BJ (cell line): ENCODE results near the gene TTC21A. TPM values are rescaled to one million over a fixed set of nuclear protein-coding genes. Genes with fewer than 3 reads are reported as not detected.

Experiments used
- CTCF ChIA-PET: fragments of 350-600 bp; formaldehyde crosslinking; extraction: SDS; loops from one replicate; lab custom pipeline; 2021; ENCODE audit warnings: antibody characterized with exemption, inconsistent platforms; lab: Yijun Ruan, JAX
- POLR2A ChIA-PET: fragments of 300-600 bp; sonication (Branson Sonifier 250); formaldehyde crosslinking; extraction: SDS; loops from one replicate; lab custom pipeline; 2021; ENCODE audit warnings: antibody characterized with exemption; lab: Charles Lee
- DNase-seq: peaks from one replicate; pipeline ENCODE4 v3.0.0-alpha.2; 2011; ENCODE audit warnings: low read depth
- H3K27me3 ChIP-seq: 2 replicates; pipeline ENCODE4 v1.6.0; 2011; ENCODE audit warnings: low read length; ENCODE audit not compliant: control insufficient read depth, insufficient read depth
- H3K36me3 ChIP-seq: 2 replicates; pipeline ENCODE4 v1.5.1; 2011; ENCODE audit warnings: low read length; ENCODE audit not compliant: control insufficient read depth, insufficient read depth
- H3K4me3 ChIP-seq: 2 replicates; pipeline ENCODE4 v1.5.1; 2011; ENCODE audit warnings: low read depth, mild to moderate bottlenecking, control low read depth, low read length
- CTCF ChIP-seq: IDR thresholded peaks from 2 replicates; pipeline ENCODE4 v1.5.1; 2011; ENCODE audit warnings: low read depth, mild to moderate bottlenecking, control low read depth, inconsistent platforms, low read length, moderate library complexity; ENCODE audit not compliant: insufficient read depth
- polyA plus RNA-seq: library from polyadenylated mRNA; depleted of rRNA; stranded (reverse); fragments of >200 nt; gene quantifications from 2 replicates; pipeline ENCODE4 v1.2.3, GENCODE V29; 2011

Gene TTC21A
- polyA plus RNA-seq, 1 experiment, result 2.3 TPM

- ChIA-PET POLR2A (no interaction called here), CTCF (interaction anchor here (0.6 to 1.5 kb wide), 2 partner anchors 34 kb away, joined by 3 read pairs; no protein-coding TSS in a partner anchor)
- no peaks in the 10 kb centered on the region for H3K27me3 ChIP-seq
- TF ChIP-seq CTCF, result no peak
- no peak overlapping the region for H3K4me3 ChIP-seq
- H3K36me3 ChIP-seq, result no peaks in the 10 kb centered on the region
- no peak for DNase-seq
These were observed 50.8 kb downstream of the TTC21A start for GRCh38 chr3:39158148-39158715.

- no peak for DNase-seq
- CTCF ChIA-PET, result interaction anchor here (1.4 kb wide), 1 partner anchor 38 kb away, joined by 3 read pairs; no protein-coding TSS in a partner anchor
- POLR2A ChIA-PET, result no interaction called here
- no peak for TF ChIP-seq CTCF
- H3K36me3 ChIP-seq, result no peaks in the 10 kb centered on the region
- H3K4me3 ChIP-seq, result no peak overlapping the region
- H3K27me3 ChIP-seq, result no peaks in the 10 kb centered on the region
These were observed 56.9 kb downstream of the TTC21A start for GRCh38 chr3:39164414-39164813.

- no peaks in the 10 kb centered on the region for H3K36me3 ChIP-seq
- CTCF ChIA-PET, result interaction anchor here (0.7 to 3.5 kb wide), 3 partner anchors 39 to 123 kb away, joined by 3 to 19 read pairs (median 3); no protein-coding TSS in a partner anchor
- POLR2A ChIA-PET, result interaction anchor here (0.6 kb wide), 1 partner anchor 10 kb away, joined by 13 read pairs; no protein-coding TSS in a partner anchor
- no peak overlapping the region for H3K4me3 ChIP-seq
- DNase-seq, result no peak
- H3K27me3 ChIP-seq, result no peaks in the 10 kb centered on the region
- TF ChIP-seq CTCF, result no peak
These were observed 58.0 kb downstream of the TTC21A start for GRCh38 chr3:39165518-39165917.

GRCh38 chr3:39166134-39166710, 58.7 kb downstream of the TTC21A start:
- H3K4me3 ChIP-seq, result no peak overlapping the region
- H3K36me3 ChIP-seq, result no peaks in the 10 kb centered on the region
- ChIA-PET CTCF (interaction anchor here (0.7 to 3.5 kb wide), 3 partner anchors 40 to 73 kb away, joined by 3 to 19 read pairs (median 3); no protein-coding TSS in a partner anchor), POLR2A (interaction anchor here (0.6 kb wide), 2 partner anchors 10 to 218 kb away, joined by 3 to 13 read pairs; no protein-coding TSS in a partner anchor)
- TF ChIP-seq CTCF, result no peak
- H3K27me3 ChIP-seq, result no peaks in the 10 kb centered on the region
- DNase-seq, result peak; percentile 87

DNA sequence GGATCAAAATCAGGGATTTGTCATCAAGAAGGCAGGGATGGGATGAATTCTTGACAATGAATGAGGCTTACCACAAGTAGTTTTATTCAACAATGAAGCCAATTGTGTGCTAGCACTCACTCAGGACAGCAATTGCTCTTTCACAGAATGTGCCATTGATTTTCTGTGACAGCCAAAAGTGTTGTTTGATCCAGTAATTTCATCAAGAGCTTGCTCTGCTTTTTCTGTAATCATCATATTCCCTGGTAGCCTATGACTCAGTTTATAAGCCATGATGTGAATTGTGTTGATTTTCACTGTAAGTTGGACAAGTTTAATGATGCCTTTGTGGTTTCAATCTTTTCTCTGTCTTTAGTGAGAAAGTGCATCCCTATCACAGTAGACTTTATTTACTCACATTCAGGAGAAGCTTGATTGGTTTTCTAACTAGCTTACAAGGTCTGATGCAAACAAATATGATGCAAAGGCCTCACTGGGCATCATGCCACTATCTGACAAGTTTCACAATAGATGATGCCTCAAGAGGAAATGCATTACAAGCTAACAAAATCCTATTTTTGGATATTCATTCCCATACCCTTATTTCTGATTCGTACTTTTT, 59.6 kb downstream of the TTC21A start:
- no peak for TF ChIP-seq CTCF
- CTCF ChIA-PET, result interaction anchor here (1.6 to 3.9 kb wide), 3 partner anchors 10 to 41 kb away, joined by 5 to 19 read pairs (median 17); no protein-coding TSS in a partner anchor
- DNase-seq, result peak; percentile 94
- Histone ChIP-seq H3K4me3 (no peak overlapping the region), H3K36me3 (no peaks in the 10 kb centered on the region), H3K27me3 (no peaks in the 10 kb centered on the region)
- POLR2A ChIA-PET, result interaction anchor here (0.6 to 2.3 kb wide), 2 partner anchors 11 to 217 kb away, joined by 3 to 8 read pairs; no protein-coding TSS in a partner anchor
